ENCODE results near the gene PDSS2.

GRCh38 chr6:107105511-107106116 is 353.8 kb downstream of the PDSS2 start:
- TF ChIP-seq CTCF (IDR thresholded peaks at IDR 0.05) (no peak), POLR2A (IDR thresholded peaks at IDR 0.05) (no peak), EP300 (IDR thresholded peaks at IDR 0.05) (no peak)

Measured in gastroesophageal sphincter (tissue), 3 donors.